Caco-2 (cell line): ENCODE results near the gene MYO6. TPM values are rescaled to one million over a fixed set of nuclear protein-coding genes. Genes with fewer than 3 reads are reported as not detected.

Experiments
- BruUV-seq: library from RNA; stranded (reverse); fragments of 400-500 nt; replicated peaks from 2 replicates; lab custom pipeline; 2021; lab: Mats Ljungman, UMichigan
- CTCF ChIA-PET: fragments of 300-600 bp; sonication (Branson Sonifier 250); formaldehyde crosslinking; loops from one replicate; lab custom pipeline; 2022; ENCODE audit warnings: antibody characterized with exemption; lab: Charles Lee
- POLR2A ChIA-PET: fragments of 300-600 bp; sonication (Branson Sonifier 250); formaldehyde crosslinking; loops from one replicate; lab custom pipeline; 2022; ENCODE audit warnings: antibody characterized with exemption; lab: Charles Lee
- DNase-seq, 2 experiments: peaks; one replicate each; pipeline versions ENCODE4 v3.0.0 to v3.0.0-alpha.2; 2020 to 2022
- H3K27me3 ChIP-seq: replicated peaks from 2 replicates; pipeline ENCODE4 v1.6.0; 2011; ENCODE audit warnings: low read length; ENCODE audit not compliant: control insufficient read depth, insufficient read depth
- H3K36me3 ChIP-seq: 2 replicates; pipeline ENCODE4 v1.5.1; 2011; ENCODE audit warnings: low read length; ENCODE audit not compliant: control insufficient read depth, insufficient read depth
- H3K4me1 ChIP-seq: fragments of 250-450 bp; sonication (Bioruptor Pico); 2 replicates; pipeline ENCODE4 v1.5.1; 2020; ENCODE audit warnings: mild to moderate bottlenecking
- H3K4me3 ChIP-seq: 2 replicates; pipeline ENCODE4 v1.5.1; 2011; ENCODE audit warnings: low read depth, mild to moderate bottlenecking, control low read depth, low read length
- H3K9me3 ChIP-seq: fragments of 250-450 bp; sonication (Bioruptor Pico); 2 replicates; pipeline ENCODE4 v1.5.1; 2020; ENCODE audit warnings: mild to moderate bottlenecking, moderate library complexity
- H3K27ac Mint-ChIP-seq: one replicate; pipeline ENCODE4 v1.8.0; 2022; ENCODE audit warnings: mixed read lengths; ENCODE audit not compliant: unreplicated experiment
- H3K27me3 Mint-ChIP-seq: one replicate; pipeline ENCODE4 v1.8.0; 2022; ENCODE audit warnings: mixed read lengths; ENCODE audit not compliant: insufficient read depth, unreplicated experiment
- H3K36me3 Mint-ChIP-seq: one replicate; pipeline ENCODE4 v1.8.0; 2022; ENCODE audit warnings: mild to moderate bottlenecking, mixed read lengths; ENCODE audit not compliant: insufficient read depth, unreplicated experiment
- H3K4me1 Mint-ChIP-seq: one replicate; pipeline ENCODE4 v1.8.0; 2022; ENCODE audit warnings: low read depth, mixed read lengths; ENCODE audit not compliant: unreplicated experiment
- H3K4me3 Mint-ChIP-seq: one replicate; pipeline ENCODE4 v1.8.0; 2022; ENCODE audit warnings: mild to moderate bottlenecking, moderate library complexity, mixed read lengths; ENCODE audit not compliant: unreplicated experiment
- H3K9me3 Mint-ChIP-seq: one replicate; pipeline ENCODE4 v1.8.0; 2022; ENCODE audit warnings: mixed read lengths; ENCODE audit not compliant: unreplicated experiment
- intact Hi-C: fragments of 100-400 bp; cut with micrococcal nuclease; formaldehyde crosslinking; loops from one replicate; pipeline ENCODE4 v1.10.0; 2022; ENCODE audit not compliant: unreplicated experiment
- total RNA-seq: library from RNA; stranded (reverse); gene quantifications from 2 replicates; pipeline ENCODE4 v1.2.3, GENCODE V29; 2022
- TF ChIP-seq, protein P1 (sequence below), 2 experiments: fragments of 200-600 bp in 1 of 2; IDR thresholded peaks; 1 replicate in 1 of 2; 2 replicates in 1 of 2; pipeline versions ENCODE4 v1.5.1 to v1.8.0; 2011 to 2022; ENCODE audit warnings: antibody characterized with exemption in 1 of 2, control low read depth in 1 of 2, inconsistent platforms in 1 of 2, low read depth in 1 of 2, low read length in 1 of 2, mild to moderate bottlenecking in 1 of 2, moderate library complexity in 1 of 2; ENCODE audit not compliant: insufficient read depth in 1 of 2, severe bottlenecking in 1 of 2, unreplicated experiment in 1 of 2

MYO6 gene
- total RNA-seq, 1 experiment from 2014 or later = 43.0 TPM

DNA sequence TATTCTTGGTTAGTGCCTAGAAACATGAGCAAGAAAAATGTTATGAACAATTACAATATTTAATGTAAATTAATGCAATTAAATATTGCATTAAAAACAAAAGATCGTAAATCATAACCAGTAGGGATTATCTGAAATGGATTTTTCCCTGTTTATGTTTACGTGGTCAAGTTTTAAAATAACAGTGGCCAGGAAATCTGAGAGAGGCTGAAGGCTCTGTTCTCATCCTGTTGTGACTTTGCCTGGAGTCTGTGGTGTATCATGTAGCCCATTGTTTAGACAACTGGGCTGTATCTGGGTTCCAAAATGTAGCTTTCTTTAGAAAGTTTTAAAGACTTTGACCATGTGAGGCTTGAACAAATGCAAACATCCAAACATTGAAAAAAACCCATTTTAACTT is 2.4 kb downstream of the MYO6 start:
- H3K27me3 ChIP-seq = no peaks in the 10 kb centered on the region
- Mint-ChIP-seq H3K4me1 (peaks cover 7% of the 10 kb centered on the region), H3K9me3 (no peaks in the 10 kb centered on the region), H3K27me3 (no peaks in the 10 kb centered on the region), H3K4me3 (peak overlapping the region; percentile 89), H3K27ac (no peak overlapping the region), H3K36me3 (peaks cover 31% of the 10 kb centered on the region)
- no TSS peak for BruUV-seq
- DNase-seq = no peak
- TF ChIP-seq, protein P1, sequence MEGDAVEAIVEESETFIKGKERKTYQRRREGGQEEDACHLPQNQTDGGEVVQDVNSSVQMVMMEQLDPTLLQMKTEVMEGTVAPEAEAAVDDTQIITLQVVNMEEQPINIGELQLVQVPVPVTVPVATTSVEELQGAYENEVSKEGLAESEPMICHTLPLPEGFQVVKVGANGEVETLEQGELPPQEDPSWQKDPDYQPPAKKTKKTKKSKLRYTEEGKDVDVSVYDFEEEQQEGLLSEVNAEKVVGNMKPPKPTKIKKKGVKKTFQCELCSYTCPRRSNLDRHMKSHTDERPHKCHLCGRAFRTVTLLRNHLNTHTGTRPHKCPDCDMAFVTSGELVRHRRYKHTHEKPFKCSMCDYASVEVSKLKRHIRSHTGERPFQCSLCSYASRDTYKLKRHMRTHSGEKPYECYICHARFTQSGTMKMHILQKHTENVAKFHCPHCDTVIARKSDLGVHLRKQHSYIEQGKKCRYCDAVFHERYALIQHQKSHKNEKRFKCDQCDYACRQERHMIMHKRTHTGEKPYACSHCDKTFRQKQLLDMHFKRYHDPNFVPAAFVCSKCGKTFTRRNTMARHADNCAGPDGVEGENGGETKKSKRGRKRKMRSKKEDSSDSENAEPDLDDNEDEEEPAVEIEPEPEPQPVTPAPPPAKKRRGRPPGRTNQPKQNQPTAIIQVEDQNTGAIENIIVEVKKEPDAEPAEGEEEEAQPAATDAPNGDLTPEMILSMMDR (IDR thresholded peaks at IDR 0.05; ENCODE audit: insufficient read depth in 1 of 2, low read depth in 1 of 2, low read length in 1 of 2, severe bottlenecking in 1 of 2, unreplicated experiment in 1 of 2) = no peak
- intact Hi-C loops = no loop called here
- no peak overlapping the region for H3K4me3 ChIP-seq
- POLR2A ChIA-PET = no interaction called here
- peaks cover 24% of the 10 kb centered on the region for H3K4me1 ChIP-seq
- H3K9me3 ChIP-seq = no peaks in the 10 kb centered on the region
- H3K36me3 ChIP-seq = no peaks in the 10 kb centered on the region
- CTCF ChIA-PET = no interaction called here

- POLR2A ChIA-PET = no interaction called here
Measured at GRCh38 chr6:75752365-75752764, 3.3 kb downstream of the MYO6 start.

DNA sequence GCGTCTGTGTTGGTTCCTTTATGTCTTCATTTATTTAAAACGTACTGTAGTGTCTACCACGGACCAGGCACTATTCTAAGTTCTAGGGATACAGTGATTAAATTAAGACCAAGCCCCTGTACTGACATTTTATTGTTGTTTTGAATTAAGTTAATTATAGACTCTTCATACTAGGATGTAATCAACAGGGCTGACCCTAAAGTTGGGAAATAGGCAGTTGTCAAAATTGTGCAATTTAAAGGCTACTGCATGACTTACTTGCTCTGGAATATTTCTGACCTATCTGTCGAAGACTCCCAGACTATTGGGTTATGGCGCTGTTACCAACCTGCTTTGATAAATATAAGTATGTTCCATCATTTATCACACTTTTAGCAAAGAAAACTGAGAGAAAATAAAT is 6.7 kb downstream of the MYO6 start:
- Mint-ChIP-seq H3K27me3 (no peaks in the 10 kb centered on the region), H3K36me3 (peaks cover 12% of the 10 kb centered on the region), H3K9me3 (no peaks in the 10 kb centered on the region), H3K27ac (no peak overlapping the region), H3K4me1 (peaks cover 5% of the 10 kb centered on the region), H3K4me3 (no peak overlapping the region)
- Histone ChIP-seq H3K4me1 (peaks cover 22% of the 10 kb centered on the region), H3K9me3 (no peaks in the 10 kb centered on the region), H3K27me3 (no peaks in the 10 kb centered on the region), H3K36me3 (no peaks in the 10 kb centered on the region), H3K4me3 (no peak overlapping the region)
- CTCF ChIA-PET = no interaction called here
- intact Hi-C loops = no loop called here
- POLR2A ChIA-PET = no interaction called here
- no peak for DNase-seq
- no TSS peak for BruUV-seq
- TF ChIP-seq, protein P1 (IDR thresholded peaks at IDR 0.05; ENCODE audit: insufficient read depth in 1 of 2, low read depth in 1 of 2, low read length in 1 of 2, severe bottlenecking in 1 of 2, unreplicated experiment in 1 of 2) = no peak

More at GRCh38 chr6:75752365-75752764, 3.3 kb downstream of the MYO6 start:
- H3K4me3 Mint-ChIP-seq = peak overlapping the region; percentile 51
- intact Hi-C loops = no loop called here
- H3K27ac Mint-ChIP-seq = no peak overlapping the region
- Histone ChIP-seq H3K27me3 (no peaks in the 10 kb centered on the region), H3K36me3 (no peaks in the 10 kb centered on the region), H3K4me1 (peaks cover 24% of the 10 kb centered on the region), H3K9me3 (no peaks in the 10 kb centered on the region), H3K4me3 (no peak overlapping the region)
- peak; percentile 47 to 50 for DNase-seq
- BruUV-seq = no TSS peak
- no peaks in the 10 kb centered on the region for H3K27me3 Mint-ChIP-seq
- CTCF ChIA-PET = no interaction called here
- H3K9me3 Mint-ChIP-seq = no peaks in the 10 kb centered on the region
- TF ChIP-seq, protein P1 (IDR thresholded peaks at IDR 0.05; ENCODE audit: insufficient read depth in 1 of 2, low read depth in 1 of 2, low read length in 1 of 2, severe bottlenecking in 1 of 2, unreplicated experiment in 1 of 2) = no peak
- H3K36me3 Mint-ChIP-seq = peaks cover 28% of the 10 kb centered on the region
- peaks cover 6% of the 10 kb centered on the region for H3K4me1 Mint-ChIP-seq
